Mesenchymal stem cell (in vitro differentiated cells and primary cell): ENCODE data around the gene ZFYVE21.

Experiments used
- DNase-seq: peaks from one replicate; pipeline ENCODE4 v3.0.0-alpha.2; 2013
- H2AFZ ChIP-seq: one replicate; pipeline ENCODE4 v1.6.1; 2013; ENCODE audit warnings: low read depth, mild to moderate bottlenecking, control low read depth, inconsistent platforms, low read length, moderate library complexity
- H2AK5ac ChIP-seq: 2 replicates; pipeline ENCODE4 v1.6.1; 2013; ENCODE audit warnings: low read length, moderate library complexity, mild to moderate bottlenecking, inconsistent platforms; ENCODE audit not compliant: severe bottlenecking
- H2BK120ac ChIP-seq: one replicate; pipeline ENCODE4 v1.6.1; 2013; ENCODE audit warnings: low read depth, mild to moderate bottlenecking, inconsistent platforms, low read length, moderate library complexity
- H2BK12ac ChIP-seq, 2 experiments: one replicate each; pipeline ENCODE4 v1.6.1; 2013; ENCODE audit warnings: inconsistent platforms in 2 of 2, low read length in 2 of 2, mild to moderate bottlenecking in 2 of 2, moderate library complexity in 2 of 2, control low read depth in 1 of 2
- H2BK15ac ChIP-seq: one replicate; pipeline ENCODE4 v1.6.1; 2013; ENCODE audit warnings: mild to moderate bottlenecking, low read depth, inconsistent platforms; ENCODE audit not compliant: poor library complexity, severe bottlenecking
- H2BK5ac ChIP-seq: 2 replicates; pipeline ENCODE4 v1.6.1; 2013; ENCODE audit warnings: low read depth, mild to moderate bottlenecking, low read length, control low read depth, inconsistent platforms; ENCODE audit not compliant: poor library complexity, severe bottlenecking
- H3K14ac ChIP-seq, 2 experiments: one replicate each; pipeline ENCODE4 v1.6.1; 2013; ENCODE audit warnings: inconsistent platforms in 2 of 2, low read length in 2 of 2, control low read depth in 1 of 2, mild to moderate bottlenecking in 1 of 2, moderate library complexity in 1 of 2
- H3K18ac ChIP-seq, 2 experiments: one replicate each; pipeline ENCODE4 v1.6.1; 2013; ENCODE audit warnings: inconsistent platforms in 2 of 2, low read length in 2 of 2, control low read depth in 1 of 2, low read depth in 1 of 2, mild to moderate bottlenecking in 1 of 2
- H3K23ac ChIP-seq, 2 experiments: one replicate each; pipeline ENCODE4 v1.6.1; 2013; ENCODE audit warnings: inconsistent platforms in 2 of 2, low read length in 2 of 2, mild to moderate bottlenecking in 2 of 2, moderate library complexity in 2 of 2, control low read depth in 1 of 2
- H3K27ac ChIP-seq: 2 replicates; pipeline ENCODE4 v1.5.1; 2013; ENCODE audit warnings: mild to moderate bottlenecking, moderate library complexity, low read length, control low read depth, inconsistent platforms; ENCODE audit not compliant: poor library complexity, severe bottlenecking
- H3K27me3 ChIP-seq, 2 experiments: 2 replicates each; pipeline versions ENCODE4 v1.6.1 to v1.7.0; 2013; ENCODE audit warnings: low read length in 2 of 2, mild to moderate bottlenecking in 2 of 2, moderate library complexity in 2 of 2, control low read depth in 1 of 2, inconsistent platforms in 1 of 2; ENCODE audit not compliant: control insufficient read depth in 1 of 2, insufficient read depth in 1 of 2
- H3K36me3 ChIP-seq, 2 experiments: 2 replicates each; pipeline versions ENCODE4 v1.6.1 to v1.7.0; 2013; ENCODE audit warnings: low read length in 2 of 2, control low read depth in 1 of 2, inconsistent platforms in 1 of 2, low read depth in 1 of 2, mild to moderate bottlenecking in 1 of 2; ENCODE audit not compliant: insufficient read depth in 2 of 2, control insufficient read depth in 1 of 2
- H3K4ac ChIP-seq, 2 experiments: one replicate each; pipeline ENCODE4 v1.6.1; 2013; ENCODE audit warnings: inconsistent platforms in 2 of 2, low read length in 2 of 2, mild to moderate bottlenecking in 2 of 2, moderate library complexity in 2 of 2, control low read depth in 1 of 2, low read depth in 1 of 2
- H3K4me1 ChIP-seq: 2 replicates; pipeline ENCODE4 v1.6.1; 2013; ENCODE audit warnings: low read depth, low read length, control low read depth; ENCODE audit not compliant: control insufficient read depth, insufficient read depth
- H3K4me2 ChIP-seq: 2 replicates; pipeline ENCODE4 v1.6.1; 2013; ENCODE audit warnings: low read length, mild to moderate bottlenecking, inconsistent platforms; ENCODE audit not compliant: poor library complexity, severe bottlenecking
- H3K4me3 ChIP-seq, 2 experiments: 2 replicates each; pipeline versions ENCODE4 v1.5.1 to v1.7.0; 2013; ENCODE audit warnings: low read length in 2 of 2, mild to moderate bottlenecking in 2 of 2, control low read depth in 1 of 2, low read depth in 1 of 2; ENCODE audit not compliant: insufficient read depth in 1 of 2
- H3K79me1 ChIP-seq: replicated peaks from 2 replicates; pipeline ENCODE4 v1.6.1; 2013; ENCODE audit warnings: mild to moderate bottlenecking, control low read depth, low read length, inconsistent platforms; ENCODE audit not compliant: poor library complexity, severe bottlenecking
- H3K9ac ChIP-seq: 2 replicates; pipeline ENCODE4 v1.7.0; 2013; ENCODE audit warnings: mild to moderate bottlenecking, low read length, moderate library complexity
- H3K9me3 ChIP-seq: 2 replicates; pipeline ENCODE4 v1.7.0; 2013; ENCODE audit warnings: mild to moderate bottlenecking, low read length; ENCODE audit not compliant: control insufficient read depth
- H4K8ac ChIP-seq: one replicate; pipeline ENCODE4 v1.6.1; 2013; ENCODE audit warnings: inconsistent platforms, mild to moderate bottlenecking, low read length, moderate library complexity
- H4K91ac ChIP-seq: one replicate; pipeline ENCODE4 v1.6.1; 2013; ENCODE audit warnings: mild to moderate bottlenecking, low read length, inconsistent platforms
- WGBS: methylation state at CpG from one replicate; pipeline ENCODE4 v1.1.7; 2013; ENCODE audit warnings: mixed read lengths; 5-methylcytosine and 5-hydroxymethylcytosine counted together

Gene ZFYVE21

DNA sequence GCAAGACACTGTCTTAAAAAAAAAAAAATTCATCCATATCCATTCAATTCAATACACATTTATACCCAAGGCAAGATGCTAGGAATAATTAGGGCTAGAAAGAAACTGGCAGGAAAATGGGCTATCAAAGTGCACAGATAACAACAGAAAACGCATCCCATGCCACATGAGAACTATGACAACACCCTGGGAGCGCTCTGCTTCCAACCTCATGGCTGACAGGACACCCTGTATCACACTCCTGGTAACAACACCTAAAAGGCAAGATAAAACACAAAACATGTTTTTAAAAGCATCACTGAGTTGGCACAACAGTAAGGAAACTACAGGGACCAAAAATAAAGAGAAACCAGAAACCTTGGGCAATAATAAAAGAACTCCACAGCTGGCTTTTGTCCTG is 54.9 kb downstream of the ZFYVE21 start:
- Histone ChIP-seq H3K36me3 (no peaks in the 10 kb centered on the region), H2BK15ac (no peak overlapping the region), H3K23ac (no peak overlapping the region), H2BK120ac (no peak overlapping the region), H3K4me1 (no peaks in the 10 kb centered on the region), H3K9me3 (no peaks in the 10 kb centered on the region), H3K4ac (no peak overlapping the region), H4K91ac (no peak overlapping the region), H3K14ac (no peak overlapping the region), H3K79me1 (no peaks in the 10 kb centered on the region), H3K18ac (no peak overlapping the region), H3K4me2 (no peak overlapping the region), H2BK5ac (no peak overlapping the region), H4K8ac (no peak overlapping the region), H2AK5ac (no peak overlapping the region), H2BK12ac (no peak overlapping the region), H3K9ac (no peak overlapping the region), H3K27ac (no peak overlapping the region), H3K27me3 (no peaks in the 10 kb centered on the region), H2AFZ (no peak overlapping the region), H3K4me3 (no peak overlapping the region)
- WGBS, result 94% methylated on average over 2 of the region's 2 CpGs
- DNase-seq, result no peak

DNA sequence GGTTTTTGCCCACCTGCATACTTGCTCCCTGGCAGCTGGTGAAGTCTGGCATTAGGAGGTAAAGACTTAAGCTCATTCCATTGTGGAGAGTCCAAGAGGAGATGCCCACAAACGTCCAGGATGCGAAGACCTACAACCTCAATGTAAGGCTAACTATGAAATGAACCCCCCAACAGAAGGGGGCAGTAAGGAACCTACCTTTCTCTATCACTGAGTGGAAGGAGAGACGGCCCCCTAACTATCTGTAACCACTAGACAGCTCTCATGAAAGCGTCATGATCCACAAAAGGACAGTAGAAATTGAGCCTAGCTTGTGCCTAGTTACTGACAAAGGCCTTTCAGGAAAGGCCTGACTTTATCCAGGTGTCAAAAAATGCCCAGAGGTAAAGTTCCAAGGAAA is 55.3 kb downstream of the ZFYVE21 start:
- no peak overlapping the region for H3K4ac ChIP-seq
- H4K8ac ChIP-seq, result no peak overlapping the region
- no peaks in the 10 kb centered on the region for H3K79me1 ChIP-seq
- H3K9me3 ChIP-seq, result no peaks in the 10 kb centered on the region
- H3K27me3 ChIP-seq, result no peaks in the 10 kb centered on the region
- no peak overlapping the region for H2AK5ac ChIP-seq
- no peak overlapping the region for H2BK5ac ChIP-seq
- no peak for DNase-seq
- H2BK120ac ChIP-seq, result no peak overlapping the region
- no peak overlapping the region for H2BK15ac ChIP-seq
- no peak overlapping the region for H3K23ac ChIP-seq
- H3K18ac ChIP-seq, result no peak overlapping the region
- no peak overlapping the region for H3K27ac ChIP-seq
- 70% methylated on average over 4 of the region's 4 CpGs for WGBS
- no peaks in the 10 kb centered on the region for H3K36me3 ChIP-seq
- no peak overlapping the region for H3K14ac ChIP-seq
- H2BK12ac ChIP-seq, result no peak overlapping the region
- no peak overlapping the region for H2AFZ ChIP-seq
- H3K4me3 ChIP-seq, result no peak overlapping the region
- H4K91ac ChIP-seq, result no peak overlapping the region
- H3K4me2 ChIP-seq, result no peak overlapping the region
- no peaks in the 10 kb centered on the region for H3K4me1 ChIP-seq
- no peak overlapping the region for H3K9ac ChIP-seq

DNA sequence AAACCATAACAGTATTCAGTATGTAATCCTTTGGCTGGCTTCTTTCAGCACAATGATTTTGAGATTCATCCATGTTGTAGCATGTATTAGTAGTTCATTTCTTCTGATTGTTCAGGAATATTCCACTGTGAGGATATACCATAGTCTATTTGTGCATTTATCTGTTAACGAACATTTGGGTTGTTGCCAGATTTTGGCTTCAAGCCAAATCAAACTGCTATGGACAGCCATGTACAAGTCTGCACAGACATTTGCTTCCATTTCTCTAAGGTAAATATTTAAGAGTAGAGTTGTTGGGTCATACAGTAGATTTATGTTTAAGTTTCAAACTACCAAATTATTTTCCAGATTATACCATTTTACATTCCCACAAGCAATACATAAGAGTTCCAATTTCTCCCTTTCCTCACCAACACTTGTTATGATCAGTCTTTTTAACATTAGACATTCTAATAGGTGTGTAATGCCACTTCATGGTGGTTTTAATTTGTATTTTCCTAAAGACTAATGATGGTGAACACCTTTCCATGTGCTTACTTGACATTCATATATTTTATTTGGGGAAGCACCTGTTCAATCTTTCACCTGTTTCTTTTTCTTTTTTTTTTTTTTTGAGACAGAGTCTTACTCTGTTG is 56.6 kb downstream of the ZFYVE21 start:
- peaks cover 0 to 1% of the 10 kb centered on the region in 2 experiments for H3K36me3 ChIP-seq
- H3K4ac ChIP-seq, result no peak overlapping the region
- no peak overlapping the region for H3K14ac ChIP-seq
- H2BK5ac ChIP-seq, result no peak overlapping the region
- H3K4me1 ChIP-seq, result no peaks in the 10 kb centered on the region
- no peak overlapping the region for H4K8ac ChIP-seq
- no peak overlapping the region for H3K9ac ChIP-seq
- no peak overlapping the region for H3K18ac ChIP-seq
- H3K23ac ChIP-seq, result no peak overlapping the region
- H2AFZ ChIP-seq, result no peak overlapping the region
- H2BK120ac ChIP-seq, result no peak overlapping the region
- no peaks in the 10 kb centered on the region for H3K27me3 ChIP-seq
- H3K9me3 ChIP-seq, result no peaks in the 10 kb centered on the region
- H3K79me1 ChIP-seq, result no peaks in the 10 kb centered on the region
- H4K91ac ChIP-seq, result no peak overlapping the region
- H2BK15ac ChIP-seq, result no peak overlapping the region
- H3K4me2 ChIP-seq, result no peak overlapping the region
- DNase-seq, result no peak
- WGBS, result 100% methylated on average over 1 of the region's 1 CpG
- no peak overlapping the region for H2AK5ac ChIP-seq
- H2BK12ac ChIP-seq, result no peak overlapping the region
- H3K4me3 ChIP-seq, result no peak overlapping the region
- no peak overlapping the region for H3K27ac ChIP-seq

DNA sequence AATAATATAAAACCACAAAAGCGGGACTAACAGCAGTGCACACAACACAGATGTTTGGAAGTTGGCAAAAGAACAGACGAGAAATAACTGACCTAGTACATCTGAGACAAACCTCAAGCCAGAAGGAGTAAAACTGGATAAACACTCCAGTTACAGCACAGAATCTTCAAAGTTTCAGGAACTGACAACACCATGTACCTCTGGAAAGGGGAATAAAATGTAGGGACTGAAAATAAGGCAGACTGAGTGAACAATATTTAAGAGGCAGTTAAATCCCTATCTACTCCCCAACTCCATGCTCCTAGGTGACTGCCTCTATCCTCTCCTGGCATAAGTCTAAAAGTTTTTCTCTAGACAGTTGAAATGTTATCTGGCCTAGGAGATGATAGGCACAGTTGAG is 57.9 kb downstream of the ZFYVE21 start:
- no peak overlapping the region for H2BK5ac ChIP-seq
- H2AFZ ChIP-seq, result no peak overlapping the region
- no peak overlapping the region for H4K91ac ChIP-seq
- no peak overlapping the region for H2BK120ac ChIP-seq
- no peak overlapping the region for H3K4me2 ChIP-seq
- H4K8ac ChIP-seq, result no peak overlapping the region
- H3K18ac ChIP-seq, result no peak overlapping the region
- no peaks in the 10 kb centered on the region for H3K79me1 ChIP-seq
- H3K36me3 ChIP-seq, result peaks cover 0 to 4% of the 10 kb centered on the region in 2 experiments
- no peak overlapping the region for H3K4ac ChIP-seq
- H3K23ac ChIP-seq, result no peak overlapping the region
- 90% methylated on average over 2 of the region's 2 CpGs for WGBS
- no peak overlapping the region for H2BK12ac ChIP-seq
- H3K4me3 ChIP-seq, result no peak overlapping the region
- H3K9ac ChIP-seq, result no peak overlapping the region
- no peaks in the 10 kb centered on the region for H3K27me3 ChIP-seq
- no peak overlapping the region for H2AK5ac ChIP-seq
- DNase-seq, result no peak
- H3K4me1 ChIP-seq, result no peaks in the 10 kb centered on the region
- no peaks in the 10 kb centered on the region for H3K9me3 ChIP-seq
- H3K14ac ChIP-seq, result no peak overlapping the region
- no peak overlapping the region for H2BK15ac ChIP-seq
- H3K27ac ChIP-seq, result no peak overlapping the region
